ENCODE measurements around the gene ZNF76. TPM values are rescaled to one million over a fixed set of nuclear protein-coding genes. Genes with fewer than 3 reads are reported as not detected.

ZNF76 gene
- total RNA-seq, 1 experiment from 2014 or later: 14.0 TPM

DNA sequence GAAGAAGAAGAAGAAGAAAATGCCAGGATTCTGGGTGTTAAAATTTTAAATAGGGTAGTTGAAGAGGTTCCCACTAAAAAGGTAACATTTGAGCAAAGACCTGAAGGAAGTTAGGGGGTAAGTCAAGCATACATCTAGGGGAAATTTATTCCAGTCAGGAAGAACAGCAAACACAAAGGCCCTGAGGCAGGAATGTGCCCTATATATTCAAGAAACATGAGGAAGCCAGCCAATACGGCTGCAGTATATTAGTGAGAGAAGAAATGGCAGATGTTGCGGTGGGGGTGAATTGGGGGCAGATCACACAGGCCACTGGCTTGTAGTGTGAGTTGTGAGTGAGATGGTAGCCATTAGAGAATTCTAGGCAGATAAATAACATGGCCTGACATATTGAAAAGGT, 6.0 kb downstream of the ZNF76 start:
- no peak for DNase-seq (ENCODE audit: low read depth)

DNA sequence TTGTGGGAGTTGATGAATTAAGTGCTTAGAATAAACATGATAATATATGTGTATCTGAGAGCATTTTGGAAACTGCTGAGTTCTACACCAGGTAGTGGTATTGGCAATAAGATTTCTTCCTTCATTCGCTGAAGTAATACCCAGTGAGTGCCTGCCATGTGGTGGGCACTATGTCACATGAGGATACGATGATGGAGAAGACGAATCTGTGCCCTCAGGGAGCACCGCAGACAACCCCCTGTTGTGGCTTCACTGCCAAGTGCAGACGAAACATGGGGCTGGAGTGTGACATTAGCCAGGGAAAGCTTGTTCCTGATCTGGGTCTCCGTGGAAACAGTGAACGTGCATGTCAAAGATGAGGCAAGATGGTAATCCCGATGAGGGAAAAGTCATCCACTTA, 7.9 kb downstream of the ZNF76 start:
- DNase-seq (ENCODE audit: low read depth): no peak

DNA sequence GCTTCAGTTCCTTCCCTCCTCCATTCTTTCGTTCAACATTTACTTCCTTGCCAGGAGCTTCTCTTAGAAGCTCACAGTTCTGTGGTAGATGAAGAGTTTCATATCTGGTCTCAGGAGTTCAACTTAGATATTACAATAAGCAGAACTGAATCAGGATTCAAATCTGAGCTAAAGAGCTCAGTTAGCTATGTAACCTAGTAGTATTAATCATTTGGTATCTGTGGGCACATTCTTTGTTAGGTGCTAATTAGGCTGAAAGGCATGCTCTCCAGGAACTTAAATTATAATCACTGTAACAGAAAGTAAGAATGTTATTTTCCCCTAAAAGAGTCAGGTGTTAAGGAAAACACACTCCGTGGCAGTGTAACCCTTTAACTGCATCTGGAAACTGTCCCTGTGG, 8.4 kb downstream of the ZNF76 start:
- no peak for DNase-seq (ENCODE audit: low read depth)

DNA sequence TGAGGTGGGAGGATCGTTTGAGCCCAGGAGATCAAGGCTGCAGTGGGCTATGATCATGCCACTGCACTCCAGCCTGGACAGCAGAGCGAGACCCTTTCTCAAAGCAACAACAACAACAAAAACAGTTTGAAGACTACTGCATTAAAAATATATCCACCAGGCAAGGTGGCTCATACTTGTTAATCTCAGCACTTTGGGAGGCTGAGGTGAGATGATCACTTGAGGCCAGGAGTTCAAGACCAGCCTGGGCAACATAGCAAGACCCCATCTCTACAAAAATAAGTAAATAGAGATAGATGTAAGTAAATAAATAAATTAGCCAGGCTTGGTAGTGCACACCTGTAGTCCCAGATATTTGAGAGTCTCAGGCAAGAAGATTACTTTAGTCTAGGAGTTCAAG, 12.5 kb downstream of the ZNF76 start:
- no peak for DNase-seq (ENCODE audit: low read depth)

DNA sequence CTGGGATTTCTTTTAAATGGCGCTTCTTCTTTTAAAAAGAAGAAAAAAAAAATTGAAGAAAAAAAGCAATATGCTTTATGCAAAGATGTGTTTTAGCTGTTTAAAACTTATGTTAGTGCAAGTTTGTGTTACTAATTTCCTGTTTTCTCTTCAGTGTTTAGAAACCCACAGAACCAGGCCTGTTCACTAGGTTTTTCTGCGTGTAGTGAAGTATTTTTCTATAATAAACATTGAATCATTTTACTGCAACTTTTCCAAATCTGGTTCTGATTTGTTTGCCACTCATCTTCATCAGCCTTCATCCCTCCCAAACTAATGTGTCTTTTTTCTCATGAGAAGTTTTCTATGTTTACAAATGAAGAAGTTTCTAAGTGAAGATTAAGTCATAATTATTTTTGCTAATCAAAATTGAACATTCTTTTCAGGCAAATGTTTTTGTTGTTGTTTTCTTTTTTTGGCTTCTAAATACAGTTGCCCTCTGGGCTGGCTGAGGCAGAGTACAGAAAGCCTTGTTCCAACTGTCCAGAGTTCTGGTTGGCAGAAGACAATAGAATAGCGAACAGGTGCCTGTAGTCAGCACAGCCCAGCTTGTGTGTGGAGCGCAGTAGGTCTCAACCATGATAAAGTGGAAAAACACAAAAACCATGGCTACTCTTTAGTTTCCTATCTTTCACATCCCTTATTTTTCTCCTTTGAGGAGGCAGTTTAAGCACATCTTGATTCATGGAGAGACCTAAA, 14.5 kb downstream of the ZNF76 start:
- no peak for DNase-seq (ENCODE audit: low read depth)

DNA sequence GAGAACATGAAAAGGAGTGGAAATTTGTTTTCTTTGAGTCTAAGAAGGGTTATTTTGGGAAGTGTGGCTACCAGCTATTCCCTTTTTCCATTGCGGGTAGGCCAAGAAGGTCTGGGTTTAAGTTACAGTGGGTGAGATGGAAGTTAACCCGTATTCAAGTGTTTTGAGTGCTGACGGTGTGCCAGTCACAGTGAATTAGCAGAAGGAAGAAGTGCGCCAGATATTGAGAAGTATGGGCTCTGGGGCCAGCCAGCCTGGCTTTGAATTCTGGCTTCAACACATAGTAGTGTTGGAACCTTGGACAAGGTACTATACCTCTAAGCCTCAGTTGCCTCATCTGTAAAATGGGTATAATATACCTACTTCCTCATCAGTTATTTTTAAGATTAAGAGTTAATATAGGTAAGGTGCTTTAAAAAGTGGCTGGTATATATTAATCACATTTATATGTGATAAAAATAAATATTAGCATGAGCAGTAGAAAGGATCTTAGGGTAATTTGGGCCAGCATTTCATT, 16.3 kb downstream of the ZNF76 start:
- no peak for DNase-seq (ENCODE audit: low read depth)

DNA sequence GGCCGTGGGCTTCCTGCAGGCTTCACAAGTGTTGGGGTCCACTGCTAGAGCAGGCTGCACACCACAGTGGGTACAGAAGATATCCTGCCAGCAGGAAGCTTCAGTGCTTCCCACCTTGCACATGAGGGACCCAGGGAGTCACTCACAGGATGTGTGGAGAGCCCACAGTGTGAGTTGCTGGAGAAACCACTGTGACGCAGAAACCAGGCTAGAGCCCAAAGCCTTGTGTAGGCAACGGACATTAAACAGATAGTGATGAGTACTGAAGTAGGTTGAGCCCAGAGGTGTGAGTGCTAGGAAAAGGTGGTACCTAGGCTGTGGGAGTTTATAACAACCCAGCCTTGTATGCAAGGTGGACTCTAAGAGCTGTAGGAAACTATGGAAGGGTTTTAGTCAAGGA, 19.2 kb downstream of the ZNF76 start:
- no peak for DNase-seq (ENCODE audit: low read depth)

DNA sequence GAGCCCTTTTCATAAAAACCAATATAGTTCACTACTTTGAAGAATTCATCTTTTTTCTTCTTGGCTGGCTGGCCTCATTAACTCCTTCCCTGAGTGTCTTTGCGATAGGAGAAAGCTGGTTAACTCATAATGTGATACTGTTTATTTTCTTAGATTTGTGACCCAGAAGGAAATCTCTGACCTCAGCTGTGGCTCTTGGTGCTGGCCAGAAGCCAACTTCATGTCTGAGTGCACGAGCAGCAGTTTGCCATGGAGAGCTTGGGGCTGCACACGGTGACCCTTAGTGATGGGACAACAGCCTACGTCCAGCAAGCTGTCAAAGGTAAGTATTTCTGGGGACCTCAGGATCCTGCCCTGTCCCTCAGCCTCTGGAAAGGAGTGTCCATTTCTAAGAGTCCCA, 21.4 kb downstream of the ZNF76 start:
- DNase-seq (ENCODE audit: low read depth): no peak

DNA sequence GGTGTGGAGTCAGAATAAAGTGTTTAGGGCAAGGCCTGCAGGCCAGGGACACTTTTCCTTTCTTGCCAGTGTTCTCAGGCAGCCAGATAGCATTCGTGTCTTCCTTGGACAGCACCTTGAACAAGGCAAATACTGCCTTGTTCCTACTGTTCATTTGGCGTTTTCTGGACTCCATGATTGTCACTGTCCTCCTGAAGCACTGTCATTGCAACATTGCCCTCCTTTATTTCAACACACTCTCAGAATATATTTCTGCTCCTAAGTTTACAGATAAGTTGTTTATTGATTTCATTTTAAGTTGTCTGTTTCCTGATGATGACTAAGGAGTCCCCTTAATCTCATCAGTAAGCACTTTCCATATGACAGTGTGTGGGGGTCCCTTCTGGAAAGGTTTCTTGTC, 22.9 kb downstream of the ZNF76 start:
- no peak for DNase-seq (ENCODE audit: low read depth)

DNA sequence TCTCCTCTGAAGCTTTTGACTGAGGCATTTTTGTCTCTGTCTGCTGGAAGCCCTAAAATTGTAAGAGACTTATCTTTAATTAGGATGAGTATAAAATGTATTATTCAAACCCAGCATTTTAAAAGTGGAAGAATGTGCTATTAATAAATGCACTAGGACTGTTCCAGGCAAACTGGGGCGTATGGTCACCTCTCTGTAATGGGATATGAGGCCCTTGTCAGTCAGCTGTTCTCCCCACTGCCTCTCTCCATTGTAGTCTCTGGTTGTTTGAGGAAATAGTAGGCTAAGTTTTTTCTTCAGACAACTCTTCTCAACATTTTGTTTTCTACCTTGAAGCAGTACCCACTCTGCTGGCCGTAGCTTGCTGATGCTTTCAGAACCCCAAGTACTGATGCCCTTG, 23.8 kb downstream of the ZNF76 start:
- DNase-seq (ENCODE audit: low read depth): no peak

DNA sequence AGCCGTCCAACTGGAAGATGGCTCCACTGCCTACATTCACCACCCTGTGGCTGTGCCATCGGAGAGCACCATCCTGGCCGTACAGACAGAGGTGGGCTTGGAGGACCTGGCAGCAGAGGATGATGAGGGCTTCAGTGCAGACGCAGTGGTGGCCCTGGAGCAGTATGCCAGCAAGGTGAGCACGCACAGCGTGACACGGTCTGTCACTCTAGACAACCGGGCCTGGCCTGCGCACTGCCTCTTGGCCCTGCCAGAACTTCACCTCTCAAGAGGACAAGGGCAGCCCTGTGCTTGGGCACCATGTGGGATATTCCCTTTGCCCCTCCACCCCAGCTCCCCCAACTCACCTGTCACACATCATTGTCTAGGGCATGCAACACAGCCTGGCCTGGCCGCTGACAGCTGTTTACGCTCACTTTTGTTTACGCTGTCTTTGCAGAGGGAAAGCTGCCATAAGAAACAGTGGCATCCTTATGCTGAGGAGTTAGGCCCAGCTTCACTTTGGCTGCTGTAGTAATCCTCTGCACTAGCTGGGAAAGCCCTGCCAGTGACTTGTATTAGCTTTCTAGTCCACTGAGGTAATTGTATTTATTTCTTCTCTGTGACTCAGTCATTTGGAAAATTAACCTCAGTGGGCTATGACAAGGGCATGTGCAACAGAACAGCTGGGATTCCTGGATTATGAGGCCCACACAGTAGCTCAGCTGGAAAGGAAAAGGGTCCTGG, 28.3 kb downstream of the ZNF76 start:
- no peak for DNase-seq (ENCODE audit: low read depth)

DNA sequence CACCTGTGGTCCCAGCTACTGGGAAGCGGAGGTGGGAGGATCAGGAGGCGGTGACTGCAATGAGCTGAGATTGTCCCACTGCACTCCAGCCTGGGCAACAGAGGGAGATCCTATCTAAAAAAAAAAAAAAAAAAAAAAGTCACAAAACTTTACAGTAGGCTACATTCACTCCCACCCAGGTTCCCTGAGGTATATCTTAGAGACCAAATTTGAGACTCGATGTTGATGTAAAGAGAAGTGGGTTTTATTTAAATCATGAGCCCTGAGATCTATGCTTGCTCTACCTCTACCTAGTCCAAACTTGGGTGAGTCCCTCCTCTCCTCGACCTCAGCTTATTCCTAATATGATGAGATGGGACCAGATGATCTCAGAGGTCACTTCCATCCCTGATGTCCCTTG, 29.3 kb downstream of the ZNF76 start:
- DNase-seq (ENCODE audit: low read depth): no peak

DNA sequence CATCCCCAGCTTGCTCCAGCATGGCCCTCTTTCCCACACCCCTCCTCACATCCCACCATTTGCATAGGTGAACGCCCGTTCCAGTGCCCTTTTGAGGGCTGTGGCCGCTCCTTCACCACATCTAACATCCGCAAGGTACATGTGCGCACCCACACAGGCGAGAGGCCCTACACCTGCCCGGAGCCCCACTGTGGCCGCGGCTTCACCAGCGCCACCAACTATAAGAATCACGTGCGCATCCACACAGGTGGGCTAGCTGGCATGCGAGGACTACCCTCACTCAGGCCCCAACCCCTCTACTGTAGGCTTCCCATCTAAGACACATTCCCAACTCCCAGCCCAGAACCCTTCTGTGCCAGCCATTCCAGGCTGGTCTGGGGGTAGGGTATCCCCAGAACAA, 32.0 kb downstream of the ZNF76 start:
- DNase-seq (ENCODE audit: low read depth): no peak

DNA sequence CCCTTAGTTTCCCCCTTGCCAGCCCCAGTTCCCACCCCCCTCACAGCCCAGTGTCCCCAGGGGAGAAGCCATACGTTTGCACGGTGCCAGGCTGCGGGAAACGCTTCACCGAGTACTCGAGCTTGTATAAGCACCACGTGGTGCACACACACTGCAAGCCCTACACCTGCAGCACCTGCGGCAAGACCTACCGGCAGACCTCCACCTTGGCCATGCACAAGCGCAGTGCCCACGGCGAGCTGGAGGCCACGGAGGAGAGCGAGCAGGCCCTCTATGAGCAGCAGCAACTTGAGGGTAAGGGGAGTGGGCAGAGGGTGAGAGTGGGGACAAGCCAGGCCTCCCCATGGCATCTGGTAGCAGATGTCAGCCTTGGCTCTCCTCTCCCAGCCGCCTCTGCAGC, 33.0 kb downstream of the ZNF76 start:
- no peak for DNase-seq (ENCODE audit: low read depth)

DNA sequence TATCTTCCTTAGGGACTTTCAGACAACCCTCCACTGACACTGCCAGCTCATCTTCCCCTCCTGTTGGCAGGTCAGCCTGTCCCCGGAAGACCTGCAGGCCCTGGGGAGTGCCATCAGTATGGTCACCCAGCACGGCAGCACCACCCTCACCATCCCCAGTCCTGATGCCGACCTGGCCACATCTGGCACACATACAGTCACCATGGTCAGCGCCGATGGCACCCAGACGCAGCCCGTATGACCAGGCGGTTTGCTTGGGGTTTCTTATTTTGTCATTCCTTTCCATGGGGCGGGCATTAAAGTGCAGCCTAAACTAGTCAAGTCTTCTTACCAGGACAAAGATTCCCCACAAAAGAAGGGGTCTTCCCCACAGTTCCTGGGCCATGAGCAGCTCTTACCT, 34.1 kb downstream of the ZNF76 start:
- no peak for DNase-seq (ENCODE audit: low read depth)

DNA sequence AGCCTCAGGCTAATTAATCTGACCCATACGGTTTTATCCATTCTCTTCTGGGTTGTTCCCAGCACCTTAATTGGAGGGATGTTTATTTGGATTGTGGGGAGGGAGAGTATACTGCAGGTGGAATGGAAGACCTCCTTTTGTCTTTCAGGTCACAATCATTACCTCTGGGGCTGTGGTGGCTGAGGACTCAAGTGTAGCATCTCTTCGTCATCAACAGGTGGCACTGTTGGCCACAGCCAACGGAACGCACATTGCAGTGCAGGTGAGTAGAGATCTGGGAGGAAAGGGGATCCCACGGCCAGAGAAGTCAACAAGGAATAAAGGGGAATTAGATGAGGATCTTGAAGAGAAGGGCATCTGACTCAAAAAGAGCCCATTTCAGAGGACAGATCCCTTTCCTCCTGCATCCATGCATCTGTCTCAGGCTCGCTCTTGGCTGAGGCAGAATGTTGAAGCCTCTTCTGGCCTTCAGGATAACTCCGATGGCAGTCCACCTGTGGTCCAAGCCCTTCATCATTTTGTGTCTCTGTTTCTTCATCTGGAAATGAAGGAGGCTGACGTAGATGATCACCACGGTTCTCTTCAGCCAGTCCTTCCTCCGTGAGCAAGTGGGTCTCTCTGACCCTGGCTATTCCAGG, 34.9 kb downstream of the ZNF76 start:
- peak; percentile 26 for DNase-seq (ENCODE audit: low read depth)

DNA sequence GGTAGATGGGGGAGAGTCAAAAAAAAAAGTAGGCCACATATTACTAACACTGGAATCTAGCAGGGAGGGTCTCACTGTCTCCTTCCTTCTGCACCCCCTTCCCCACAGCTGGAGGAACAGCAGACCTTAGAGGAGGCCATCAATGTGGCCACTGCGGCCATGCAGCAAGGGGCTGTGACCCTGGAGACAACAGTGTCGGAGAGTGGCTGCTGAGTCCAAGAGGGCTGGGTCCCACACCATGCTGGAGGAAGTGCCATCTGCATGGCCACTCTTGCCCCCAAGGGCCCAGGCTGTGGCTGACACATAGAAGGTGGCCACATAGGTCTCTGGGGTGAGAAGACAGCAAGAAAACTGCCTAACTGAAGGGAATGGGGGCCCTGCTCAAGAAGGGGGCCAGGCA, 35.5 kb downstream of the ZNF76 start:
- DNase-seq (ENCODE audit: low read depth): no peak

DNA sequence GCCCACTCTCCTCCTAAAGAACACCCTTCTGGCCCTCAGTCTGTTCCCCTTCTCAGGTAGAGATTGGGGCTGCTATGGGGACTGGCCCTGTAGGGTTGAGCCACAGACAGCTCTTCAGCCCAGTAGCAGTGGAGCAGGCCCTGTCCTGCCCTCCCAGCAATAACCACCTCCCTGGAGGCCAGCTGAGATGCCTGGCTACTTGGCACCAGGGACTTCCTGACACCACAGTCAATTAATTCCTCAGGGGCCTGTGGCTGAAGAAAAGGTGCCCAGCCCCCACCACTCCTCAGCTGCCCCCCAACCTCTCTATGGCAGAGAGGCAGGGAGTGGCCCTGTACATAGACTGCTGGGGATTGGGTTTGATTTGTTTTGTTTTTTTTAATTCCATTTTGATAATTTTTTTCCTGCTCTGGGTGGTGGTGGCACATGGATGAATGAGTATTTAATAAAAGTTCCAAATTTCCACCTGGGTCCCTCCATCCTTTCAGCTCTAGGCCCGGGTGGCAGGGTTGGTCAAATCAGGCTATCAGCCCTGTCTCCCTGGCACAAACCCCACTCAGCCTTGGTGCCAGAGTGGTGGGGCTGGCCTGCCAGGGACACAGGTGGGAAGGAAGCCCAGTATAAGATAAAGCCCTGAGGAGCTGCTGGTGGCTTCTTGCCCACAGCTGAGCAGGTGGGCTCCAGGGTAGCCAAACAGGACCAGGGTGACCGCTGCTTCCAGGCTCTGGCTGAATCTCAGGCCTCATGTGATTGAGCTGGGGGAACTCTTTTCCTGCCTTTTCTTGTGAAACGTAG, 36.2 kb downstream of the ZNF76 start:
- no peak for DNase-seq (ENCODE audit: low read depth)

DNA sequence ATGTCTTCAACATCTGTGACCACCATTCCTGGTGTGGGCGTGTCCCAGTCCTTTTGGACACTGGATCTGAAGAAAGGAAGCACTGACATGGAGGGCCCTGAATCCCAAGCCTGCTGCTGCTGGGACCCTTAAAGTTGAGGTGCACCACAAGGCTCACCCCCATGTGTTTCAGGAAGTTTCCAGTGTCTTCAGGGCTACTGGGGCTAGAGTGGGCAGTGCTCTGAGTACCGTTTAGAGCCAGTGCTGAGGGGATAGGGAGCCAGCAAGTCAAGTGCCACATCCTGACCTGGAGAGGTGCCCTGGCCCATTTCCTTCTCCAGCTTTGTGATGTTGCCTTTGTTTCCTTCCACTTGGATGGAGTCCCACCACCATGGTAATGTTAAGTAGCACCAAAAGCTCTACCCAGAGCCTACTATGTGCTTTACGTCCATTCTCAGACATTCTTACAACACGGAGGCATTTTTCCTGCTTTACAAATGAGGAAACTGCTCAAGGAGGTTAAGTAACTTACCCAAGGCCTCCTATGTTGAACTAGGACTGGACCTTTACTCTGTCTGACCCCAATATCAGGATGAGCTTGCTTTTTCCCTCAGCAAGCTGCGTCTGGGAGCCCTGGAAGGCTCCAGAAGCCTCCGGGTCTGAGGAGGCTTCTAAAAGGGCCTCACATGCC, 37.5 kb downstream of the ZNF76 start:
- DNase-seq (ENCODE audit: low read depth): no peak

DNA sequence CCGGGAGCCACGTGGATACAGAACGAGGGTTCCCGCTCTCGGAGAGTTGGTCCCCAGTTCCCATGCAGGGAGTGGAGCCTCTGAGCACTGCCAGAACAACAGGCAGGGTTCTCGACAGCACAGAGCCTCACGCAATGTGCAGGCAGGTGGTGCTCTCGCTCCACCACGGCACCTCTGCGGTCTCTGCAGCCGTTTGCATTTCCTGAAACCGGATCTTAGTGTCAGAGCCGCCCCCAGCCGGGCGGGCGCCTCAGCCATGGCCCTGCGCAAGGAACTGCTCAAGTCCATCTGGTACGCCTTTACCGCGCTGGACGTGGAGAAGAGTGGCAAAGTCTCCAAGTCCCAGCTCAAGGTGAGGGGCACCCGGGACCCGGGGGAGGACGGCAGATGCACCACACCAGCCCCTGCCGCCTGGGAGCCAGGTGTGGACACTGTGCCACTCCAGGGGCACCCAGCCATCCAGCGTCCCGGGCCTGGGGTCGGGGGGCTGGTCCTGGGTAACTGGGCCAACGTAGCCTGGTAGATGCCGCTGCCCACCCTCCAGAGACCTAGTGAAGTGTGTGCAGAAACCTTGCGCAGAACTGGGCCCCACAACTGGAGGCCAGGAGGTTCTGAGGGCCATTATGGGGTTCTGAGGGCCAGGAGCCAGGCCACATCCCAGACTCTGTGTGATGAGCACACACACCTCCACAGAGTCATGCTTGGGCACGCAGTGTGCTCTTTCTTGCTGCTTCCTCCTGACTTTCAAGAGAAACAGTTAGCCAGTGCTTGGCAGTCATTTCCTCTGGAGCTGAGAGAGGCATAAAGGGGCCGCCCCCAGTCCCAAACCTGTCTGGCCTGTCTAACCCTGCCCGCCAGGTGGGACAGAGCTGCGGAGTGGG, 38.3 kb downstream of the ZNF76 start, which contains the start of gene DEF6:
Gene DEF6 (plus strand): TSS at position 218 of the 881 bp plus-strand sequence. CDS start 39 bp downstream, at position 257.
- DNase-seq (ENCODE audit: low read depth): peak; percentile 84
